ENCODE results near the gene DCLK1. TPM values are rescaled to one million over a fixed set of nuclear protein-coding genes. Genes with fewer than 3 reads are reported as not detected.

The DCLK1 gene
- total and polyA plus RNA-seq, 2 experiments from 2014 or later = 0.48 to 0.65 TPM

DNA sequence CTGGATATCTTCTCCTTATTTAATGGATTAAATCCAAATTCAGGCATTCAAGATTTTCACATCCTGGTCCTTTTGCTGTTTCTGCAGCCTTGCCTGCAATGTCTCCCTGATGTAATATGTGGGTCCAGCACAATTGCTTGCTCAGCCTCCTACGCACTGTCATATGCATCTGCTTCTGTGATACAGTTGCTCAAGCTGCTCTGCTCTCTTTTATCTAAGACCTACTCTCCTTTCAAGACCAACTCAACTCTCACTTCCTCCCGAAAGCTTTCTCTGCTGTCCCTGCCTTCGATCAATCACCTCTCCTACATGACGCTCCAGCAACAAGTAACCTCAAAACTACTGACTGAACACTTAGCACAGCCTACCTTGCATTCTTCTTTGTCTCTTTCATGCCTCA, 138.2 kb downstream of the DCLK1 start:
- Histone ChIP-seq H3K4me2 (ENCODE audit: unreplicated experiment) (no peak overlapping the region), H3K79me2 (ENCODE audit: insufficient read depth) (no peaks in the 10 kb centered on the region), H3K4me1 (ENCODE audit: insufficient read depth) (peaks cover 35% of the 10 kb centered on the region), H2AFZ (no peak overlapping the region), H4K20me1 (ENCODE audit: insufficient read depth) (no peaks in the 10 kb centered on the region), H3F3A (ENCODE audit: insufficient read depth) (peaks cover 29% of the 10 kb centered on the region), H3K27ac (no peak overlapping the region), H3K9ac (no peak overlapping the region), H3K36me3 (ENCODE audit: low read depth) (no peaks in the 10 kb centered on the region), H3K4me3 (no peak overlapping the region), H3K27me3 (replicated peaks; ENCODE audit: insufficient read depth) (no peaks in the 10 kb centered on the region), H3K9me3 (ENCODE audit: low read depth) (no peaks in the 10 kb centered on the region), H3K9me2 (ENCODE audit: insufficient read depth) (no peaks in the 10 kb centered on the region)
- TF ChIP-seq EZH2phosphoT487 (IDR thresholded peaks at IDR 0.05; ENCODE audit: insufficient read depth, low read depth) (no peak), EZH2 (IDR thresholded peaks at IDR 0.05; ENCODE audit: insufficient read depth, poor library complexity, severe bottlenecking) (no peak)
- in situ Hi-C loops (cut with MboI) = loop anchor here (25.0 kb wide), 1 partner anchor 394 kb away; no protein-coding TSS in a partner anchor
- peak; percentile 20 for DNase-seq
- 97 to 98% methylated on average over 4 of the region's 4 CpGs for WGBS, 2 experiments (ENCODE audit: low coverage in 1 of 2, low lambda C conversion rate in 2 of 2, missing lambda C conversion rate in 2 of 2)

DNA sequence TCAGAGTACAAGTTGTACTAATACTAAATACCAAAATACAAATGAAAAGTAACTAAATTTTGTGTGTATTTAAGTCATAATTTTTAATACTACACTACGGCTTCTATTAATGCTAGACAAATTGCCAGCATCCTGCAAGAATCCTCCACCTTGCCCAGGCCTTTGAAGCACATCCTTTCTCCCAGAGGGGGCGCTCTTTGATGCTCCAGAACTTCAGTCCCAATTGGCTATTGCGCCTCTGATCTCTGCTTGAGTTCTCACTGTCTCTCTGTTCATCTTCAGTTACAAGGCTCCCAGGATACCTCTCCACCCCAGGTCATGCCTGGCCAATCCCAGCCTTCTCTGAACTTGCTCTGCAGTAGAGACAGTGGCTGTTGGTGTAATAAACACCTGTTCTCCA, 141.0 kb downstream of the DCLK1 start:
- Histone ChIP-seq H3K79me2 (ENCODE audit: insufficient read depth) (no peaks in the 10 kb centered on the region), H3K9me3 (ENCODE audit: low read depth) (no peaks in the 10 kb centered on the region), H3K4me3 (no peak overlapping the region), H3K27ac (no peak overlapping the region), H3F3A (ENCODE audit: insufficient read depth) (peaks cover 25% of the 10 kb centered on the region), H4K20me1 (ENCODE audit: insufficient read depth) (no peaks in the 10 kb centered on the region), H3K9ac (no peak overlapping the region), H2AFZ (no peak overlapping the region), H3K4me1 (ENCODE audit: insufficient read depth) (peaks cover 30% of the 10 kb centered on the region), H3K4me2 (ENCODE audit: unreplicated experiment) (no peak overlapping the region), H3K9me2 (ENCODE audit: insufficient read depth) (no peaks in the 10 kb centered on the region), H3K27me3 (replicated peaks; ENCODE audit: insufficient read depth) (no peaks in the 10 kb centered on the region), H3K36me3 (ENCODE audit: low read depth) (no peaks in the 10 kb centered on the region)
- no peak for DNase-seq
- WGBS, 2 experiments (ENCODE audit: low coverage in 1 of 2, low lambda C conversion rate in 2 of 2, missing lambda C conversion rate in 2 of 2) = 89 to 90% methylated on average over 3 of the region's 3 CpGs
- in situ Hi-C loops (cut with MboI) = loop anchor here (25.0 kb wide), 1 partner anchor 397 kb away; no protein-coding TSS in a partner anchor
- TF ChIP-seq EZH2 (IDR thresholded peaks at IDR 0.05; ENCODE audit: insufficient read depth, poor library complexity, severe bottlenecking) (no peak), EZH2phosphoT487 (IDR thresholded peaks at IDR 0.05; ENCODE audit: insufficient read depth, low read depth) (no peak)

DNA sequence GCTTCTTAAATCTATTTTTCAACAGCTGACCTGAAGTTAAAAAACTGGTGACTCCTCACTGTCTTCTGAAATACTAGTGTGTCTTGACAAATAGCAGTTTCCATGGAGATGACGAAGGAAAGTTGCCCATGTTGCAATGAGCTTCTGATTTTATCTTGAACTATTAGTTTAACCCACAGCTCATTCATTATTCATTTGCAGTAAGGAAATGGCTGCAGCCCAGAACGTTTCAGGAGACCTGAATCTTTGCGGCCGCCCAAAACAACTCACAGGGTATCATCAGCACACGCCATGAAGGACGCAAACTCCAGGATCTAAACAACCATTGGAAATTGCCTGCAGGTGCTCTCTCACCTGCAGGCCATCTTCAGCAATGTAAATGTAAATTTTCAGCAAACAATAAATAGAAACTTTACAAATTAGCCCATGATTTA, 142.5 kb downstream of the DCLK1 start:
- in situ Hi-C loops (cut with MboI) = loop anchor here (25.0 kb wide), 1 partner anchor 399 kb away; no protein-coding TSS in a partner anchor
- DNase-seq = peak; percentile 85

DNA sequence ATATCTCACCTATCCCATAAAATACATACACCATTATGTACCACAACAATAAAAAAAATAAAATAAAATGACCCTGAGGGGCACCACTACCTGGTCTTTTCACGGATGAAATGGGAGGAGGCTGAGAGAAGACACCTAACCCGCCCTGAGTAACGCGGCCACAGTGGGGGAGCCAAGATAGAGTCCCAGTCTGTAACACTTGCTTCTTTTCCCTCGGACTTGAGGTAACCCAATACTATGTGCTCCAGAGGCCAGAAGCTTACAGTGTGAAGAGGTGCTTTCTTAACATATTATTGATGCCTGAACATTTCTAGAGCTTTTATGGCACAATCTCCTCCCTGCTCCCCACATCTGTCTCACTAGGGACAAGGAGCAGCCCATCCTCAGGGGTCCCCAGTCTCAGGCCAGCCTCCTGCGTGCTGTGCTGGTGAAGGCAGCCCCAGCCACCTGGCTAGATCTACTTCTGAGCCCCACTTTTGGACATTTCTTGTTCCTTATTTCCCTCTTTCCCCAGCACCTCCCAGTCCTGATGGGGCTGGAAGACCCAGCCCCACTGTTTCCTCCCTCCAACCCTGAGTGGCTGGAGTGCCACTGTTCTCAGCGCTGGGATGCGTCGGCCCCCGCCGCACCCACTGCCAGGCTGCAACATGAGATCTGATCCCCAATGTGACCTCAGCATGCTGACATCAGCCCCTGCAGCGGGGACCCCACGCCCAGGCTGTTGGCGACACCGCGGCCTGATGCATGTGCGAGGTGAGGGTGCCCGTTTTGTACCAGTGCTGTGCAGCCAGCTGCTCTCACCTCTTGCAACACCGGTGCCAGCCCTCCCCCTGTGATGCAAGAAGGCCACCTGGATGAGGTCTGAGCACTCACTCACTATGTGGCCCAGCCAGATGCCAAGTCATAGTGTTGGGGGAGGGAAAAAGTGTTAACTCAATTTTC, 143.3 kb downstream of the DCLK1 start:
- Histone ChIP-seq H3K4me1 (ENCODE audit: insufficient read depth) (peaks cover 6% of the 10 kb centered on the region), H3K27ac (no peak overlapping the region), H3K9me2 (ENCODE audit: insufficient read depth) (no peaks in the 10 kb centered on the region), H3F3A (ENCODE audit: insufficient read depth) (peaks cover 1% of the 10 kb centered on the region; the same call in 1 of the 2 replicates), H2AFZ (no peak overlapping the region), H3K27me3 (replicated peaks; ENCODE audit: insufficient read depth) (no peaks in the 10 kb centered on the region), H3K4me3 (no peak overlapping the region), H3K4me2 (ENCODE audit: unreplicated experiment) (no peak overlapping the region), H3K79me2 (ENCODE audit: insufficient read depth) (no peaks in the 10 kb centered on the region), H3K9ac (no peak overlapping the region), H3K36me3 (ENCODE audit: low read depth) (no peaks in the 10 kb centered on the region), H3K9me3 (ENCODE audit: low read depth) (no peaks in the 10 kb centered on the region), H4K20me1 (ENCODE audit: insufficient read depth) (no peaks in the 10 kb centered on the region)
- DNase-seq = no peak
- TF ChIP-seq EZH2 (IDR thresholded peaks at IDR 0.05; ENCODE audit: insufficient read depth, poor library complexity, severe bottlenecking) = no peak
- 68 to 72% methylated on average over 18 of the region's 19 CpGs for WGBS, 2 experiments (ENCODE audit: low coverage in 1 of 2, low lambda C conversion rate in 2 of 2, missing lambda C conversion rate in 2 of 2)
- in situ Hi-C loops (cut with MboI) = loop anchor here (25.0 kb wide), 1 partner anchor 399 kb away; no protein-coding TSS in a partner anchor

More for the DNA sequence above, 142.5 kb downstream of the DCLK1 start:
- Histone ChIP-seq H4K20me1 (ENCODE audit: insufficient read depth) (no peaks in the 10 kb centered on the region), H3K79me2 (ENCODE audit: insufficient read depth) (no peaks in the 10 kb centered on the region), H3K9me2 (ENCODE audit: insufficient read depth) (no peaks in the 10 kb centered on the region), H3K9ac (no peak overlapping the region), H3K9me3 (ENCODE audit: low read depth) (no peaks in the 10 kb centered on the region), H3K27ac (no peak overlapping the region), H3K4me3 (no peak overlapping the region), H2AFZ (no peak overlapping the region), H3K36me3 (ENCODE audit: low read depth) (no peaks in the 10 kb centered on the region), H3K4me2 (ENCODE audit: unreplicated experiment) (no peak overlapping the region), H3K4me1 (ENCODE audit: insufficient read depth) (peaks cover 15% of the 10 kb centered on the region), H3F3A (ENCODE audit: insufficient read depth) (peaks cover 10% of the 10 kb centered on the region), H3K27me3 (replicated peaks; ENCODE audit: insufficient read depth) (no peaks in the 10 kb centered on the region)
- WGBS, 2 experiments (ENCODE audit: low coverage in 1 of 2, low lambda C conversion rate in 2 of 2, missing lambda C conversion rate in 2 of 2) = 46 to 55% methylated on average over 6 of the region's 6 CpGs
- TF ChIP-seq EZH2 (IDR thresholded peaks at IDR 0.05; ENCODE audit: insufficient read depth, poor library complexity, severe bottlenecking) (no peak), EZH2phosphoT487 (IDR thresholded peaks at IDR 0.05; ENCODE audit: insufficient read depth, low read depth) (no peak)
